Measurements from ENCODE around the gene BPIFB2. TPM values are rescaled to one million over a fixed set of nuclear protein-coding genes. Genes with fewer than 3 reads are reported as not detected.
"Not testable (repeated sequence)": the region's sequence is repeated elsewhere in the genome, so short reads cannot be mapped to it uniquely, and the experiment has no call there.

The BPIFB2 gene
- total RNA-seq, 2 donors from 2014 or later, result not detected

GRCh38 chr20:33026072-33026778 is 18.7 kb downstream of the BPIFB2 start:
- no peak for DNase-seq
- no peak for ATAC-seq
- intact Hi-C loops (cut with DNase I, micrococcal nuclease), result no loop called here

- intact Hi-C loops (cut with DNase I, micrococcal nuclease), result no loop called here
- DNase-seq, result no peak
- ATAC-seq, result no peak
These were observed 19.6 kb downstream of the BPIFB2 start for GRCh38 chr20:33026779-33027759.

GRCh38 chr20:33027769-33028751 is 20.6 kb downstream of the BPIFB2 start:
- DNase-seq, result no peak
- intact Hi-C loops (cut with DNase I, micrococcal nuclease), result no loop called here
- no peak for ATAC-seq

- intact Hi-C loops (cut with DNase I, micrococcal nuclease), result no loop called here
These were observed 21.4 kb downstream of the BPIFB2 start for GRCh38 chr20:33028875-33029274.

GRCh38 chr20:33030076-33030475 is 22.6 kb downstream of the BPIFB2 start:
- no peak for DNase-seq
- ATAC-seq, result no peak
- intact Hi-C loops (cut with DNase I, micrococcal nuclease), result no loop called here

More at GRCh38 chr20:33028875-33029274, 21.4 kb downstream of the BPIFB2 start:
- no peak for DNase-seq
- no peak for ATAC-seq

GRCh38 chr20:33030569-33030968 is 23.1 kb downstream of the BPIFB2 start:
- ATAC-seq, result no peak
- intact Hi-C loops (cut with DNase I, micrococcal nuclease), result no loop called here
- DNase-seq, result no peak

- intact Hi-C loops (cut with DNase I, micrococcal nuclease), result no loop called here
- ATAC-seq (no peak), DNase-seq (no peak)
These were observed 24.0 kb downstream of the BPIFB2 start, which contains the start of gene BPIFB6 for GRCh38 chr20:33031531-33031930. BPIFB6 (plus strand) TSS chr20:33031648; CDS start chr20:33031648, 0 bp downstream.

GRCh38 chr20:33032555-33032954 is 25.1 kb downstream of the BPIFB2 start:
- ATAC-seq (no peak), DNase-seq (no peak)
- intact Hi-C loops (cut with DNase I, micrococcal nuclease), result no loop called here

- intact Hi-C loops (cut with DNase I, micrococcal nuclease), result no loop called here
- no peak for DNase-seq
- ATAC-seq, result no peak
These were observed 25.9 kb downstream of the BPIFB2 start for GRCh38 chr20:33033381-33033780.

GRCh38 chr20:33034115-33034514 is 26.6 kb downstream of the BPIFB2 start:
- intact Hi-C loops (cut with DNase I, micrococcal nuclease), result no loop called here
- DNase-seq, result no peak
- ATAC-seq, result no peak

GRCh38 chr20:33034901-33035492 is 27.5 kb downstream of the BPIFB2 start:
- DNase-seq (no peak), ATAC-seq (no peak)
- intact Hi-C loops (cut with DNase I, micrococcal nuclease), result no loop called here

GRCh38 chr20:33037456-33037855 is 30.0 kb downstream of the BPIFB2 start:
- intact Hi-C loops (cut with DNase I, micrococcal nuclease), result no loop called here
- DNase-seq (no peak), ATAC-seq (no peak)

GRCh38 chr20:33038243-33038642 is 30.7 kb downstream of the BPIFB2 start:
- no peak for ATAC-seq
- no peak for DNase-seq
- intact Hi-C loops (cut with DNase I, micrococcal nuclease), result no loop called here

- no peak for DNase-seq
- intact Hi-C loops (cut with DNase I, micrococcal nuclease), result no loop called here
These were observed 34.9 kb downstream of the BPIFB2 start for GRCh38 chr20:33042430-33042829.

GRCh38 chr20:33042983-33043730 is 35.7 kb downstream of the BPIFB2 start:
- DNase-seq, result no peak
- intact Hi-C loops (cut with DNase I, micrococcal nuclease), result no loop called here
- ATAC-seq, result no peak

More at GRCh38 chr20:33042430-33042829, 34.9 kb downstream of the BPIFB2 start:
- no peak for ATAC-seq

- intact Hi-C loops (cut with DNase I, micrococcal nuclease), result no loop called here
- ATAC-seq (no peak), DNase-seq (no peak)
These were observed 36.3 kb downstream of the BPIFB2 start for GRCh38 chr20:33043731-33044181.

GRCh38 chr20:33045129-33045721 is 37.7 kb downstream of the BPIFB2 start:
- ATAC-seq; intact Hi-C loops (cut with DNase I, micrococcal nuclease); DNase-seq: not testable (repeated sequence)
